K562 (cell line): ENCODE data around the gene PHETA1. TPM values are rescaled to one million over a fixed set of nuclear protein-coding genes. Genes with fewer than 3 reads are reported as not detected.

Experiments used
- ATAC-seq: fragments of 200-7000 bp; cut with Tn5 transposase; 3 replicates; pipeline ENCODE4 v1.9.1; 2020; ENCODE audit warnings: moderate library complexity
- BruUV-seq: library from RNA; stranded (reverse); fragments of 400-500 nt; replicated peaks from 2 replicates; lab custom pipeline; 2021; lab: Mats Ljungman, UMichigan
- CTCF ChIA-PET: fragments of 300-600 bp; formaldehyde crosslinking; extraction: SDS; loops from one replicate; lab custom pipeline; 2021; ENCODE audit warnings: low intra/inter-chr PET ratio; lab: Yijun Ruan, JAX
- POLR2A ChIA-PET: fragments of 300-600, 350-650 bp; sonication (Branson Sonifier 250); formaldehyde crosslinking; extraction: SDS; loops from one replicate; lab custom pipeline; 2021; ENCODE audit warnings: antibody characterized with exemption, inconsistent platforms; lab: Yijun Ruan, JAX
- DNase-seq, 4 experiments: peaks; one replicate each; pipeline versions ENCODE4 v3.0.0 to v3.0.0-alpha.2; 2011 to 2018; ENCODE audit warnings: low spot score in 3 of 4, mixed read lengths in 3 of 4; ENCODE audit errors: extremely low read depth in 1 of 4
- FAIRE-seq: peaks from 2 replicates; lab custom pipeline; 2011; peaks lifted over from hg19 to GRCh38; lab: Jason Lieb, UNC
- H2AFZ ChIP-seq: 2 replicates; pipeline ENCODE4 v1.6.0; 2011; ENCODE audit warnings: low read depth, low read length, control low read depth, inconsistent platforms
- H3K27ac ChIP-seq: fragments of 200-600 bp; 3 replicates; pipeline ENCODE4 v1.8.0; 2011; ENCODE audit warnings: low read depth, mild to moderate bottlenecking, control low read depth, inconsistent platforms, low read length, moderate library complexity, mixed read lengths; ENCODE audit errors: extremely low read depth
- H3K27me3 ChIP-seq, 2 experiments: fragments of 300-600 bp in 1 of 2; 2 replicates in 1 of 2; 3 replicates in 1 of 2; pipeline versions ENCODE4 v1.6.0 to v1.8.0; 2011; ENCODE audit warnings: inconsistent platforms in 2 of 2, low read length in 2 of 2, mild to moderate bottlenecking in 1 of 2, mixed read lengths in 1 of 2, moderate library complexity in 1 of 2; ENCODE audit not compliant: control insufficient read depth in 2 of 2, insufficient read depth in 2 of 2
- H3K36me3 ChIP-seq: fragments of 300-600 bp; 3 replicates; pipeline ENCODE4 v1.8.0; 2011; ENCODE audit warnings: mild to moderate bottlenecking, low read length, inconsistent platforms; ENCODE audit not compliant: control insufficient read depth, insufficient read depth
- H3K4me1 ChIP-seq, 2 experiments: fragments of 200-600 bp in 1 of 2; replicated peaks in 1 of 2; 2 replicates in 1 of 2; 3 replicates in 1 of 2; pipeline versions ENCODE4 v1.5.1 to v1.8.0; 2011; ENCODE audit warnings: inconsistent platforms in 2 of 2, low read length in 2 of 2, mild to moderate bottlenecking in 1 of 2, mixed read lengths in 1 of 2, moderate library complexity in 1 of 2; ENCODE audit not compliant: control insufficient read depth in 2 of 2, insufficient read depth in 2 of 2
- H3K4me2 ChIP-seq: 2 replicates; pipeline ENCODE4 v1.6.1; 2011; ENCODE audit warnings: low read length, control low read depth, inconsistent platforms, mixed read lengths; ENCODE audit not compliant: insufficient read depth
- H3K4me3 ChIP-seq: fragments of 200-600 bp; sonication (generic), shearing (Covaris generic); 2 replicates; pipeline ENCODE4 v1.5.1; 2016; ENCODE audit warnings: control low read depth, inconsistent platforms
- H3K79me2 ChIP-seq: fragments of 200-600 bp; 3 replicates; pipeline ENCODE4 v1.8.0; 2011; ENCODE audit warnings: low read length, inconsistent platforms; ENCODE audit not compliant: control insufficient read depth, insufficient read depth
- H3K9ac ChIP-seq, 2 experiments: 2 replicates each; pipeline versions ENCODE4 v1.6.0 to v1.6.1; 2011; ENCODE audit warnings: low read depth in 2 of 2, low read length in 2 of 2, control low read depth in 1 of 2, inconsistent platforms in 1 of 2, mild to moderate bottlenecking in 1 of 2, mixed read lengths in 1 of 2; ENCODE audit not compliant: insufficient read depth in 1 of 2
- H3K9me1 ChIP-seq: one replicate; pipeline ENCODE4 v1.6.0; 2011; ENCODE audit warnings: inconsistent platforms, mild to moderate bottlenecking, low read length, moderate library complexity; ENCODE audit not compliant: control insufficient read depth, insufficient read depth
- H3K9me3 ChIP-seq: replicated peaks from 2 replicates; pipeline ENCODE4 v1.5.1; 2011; ENCODE audit warnings: low read depth, low read length, inconsistent platforms; ENCODE audit not compliant: control insufficient read depth, insufficient read depth
- H4K20me1 ChIP-seq: replicated peaks from 2 replicates; pipeline ENCODE4 v1.6.1; 2011; ENCODE audit warnings: low read length, inconsistent platforms, mixed read lengths; ENCODE audit not compliant: control insufficient read depth, insufficient read depth
- ATF7 ChIP-seq: fragments of 450-650 bp; IDR thresholded peaks from 2 replicates; pipeline ENCODE4 v1.7.1; 2014; ENCODE audit warnings: mild to moderate bottlenecking, moderate library complexity
- ESRRB ChIP-seq: fragments of 250-450 bp; sonication (Bioruptor Pico); IDR thresholded peaks from 2 replicates; pipeline ENCODE4 v1.5.0; 2020; ENCODE audit warnings: mild to moderate bottlenecking, moderate library complexity, borderline replicate concordance
- IFI16 ChIP-seq: fragments of 250-450 bp; sonication (Bioruptor Pico); IDR thresholded peaks from 2 replicates; pipeline ENCODE4 v2.1.2; 2022; ENCODE audit warnings: mild to moderate bottlenecking, inconsistent platforms
- MXI1 ChIP-seq: IDR thresholded peaks from 2 replicates; pipeline ENCODE4 v1.6.1; 2011; ENCODE audit warnings: low read depth, mild to moderate bottlenecking, improper control_type of control experiment, low read length
- POLR2H ChIP-seq: IDR thresholded peaks from 2 replicates; pipeline ENCODE4 v1.6.1; 2016; ENCODE audit warnings: missing genetic modification characterization, low read depth, mild to moderate bottlenecking, control low read depth, missing compliant biosample characterization, moderate library complexity
- SIX5 ChIP-seq, 2 experiments: IDR thresholded peaks; 2 replicates each; pipeline ENCODE4 v1.6.1; 2011; ENCODE audit warnings: low read length in 2 of 2, borderline replicate concordance in 1 of 2, low read depth in 1 of 2, mild to moderate bottlenecking in 1 of 2, moderate library complexity in 1 of 2; ENCODE audit not compliant: insufficient read depth in 1 of 2
- SUPT5H ChIP-seq: fragments of 450-650 bp; IDR thresholded peaks from 2 replicates; pipeline ENCODE4 v1.6.1; 2016
- ZKSCAN8 ChIP-seq: fragments of 200-800 bp; sonication (Bioruptor generic); IDR thresholded peaks from 2 replicates; pipeline ENCODE4 v1.6.1; 2016; ENCODE audit warnings: missing genetic modification characterization, missing compliant biosample characterization
- ZNF384 ChIP-seq: IDR thresholded peaks from 2 replicates; pipeline ENCODE4 v1.6.1; 2012; ENCODE audit warnings: low read depth, low read length, improper control_type of control experiment
- ZNF766 ChIP-seq: fragments of 200-800 bp; sonication (Bioruptor generic); conservative IDR thresholded peaks from 2 replicates; pipeline ENCODE4 v1.6.1; 2016; ENCODE audit warnings: missing genetic modification characterization, missing compliant biosample characterization
- WGBS: fragments of 100-300 bp; shearing (Covaris generic); methylation state at CpG from one replicate; pipeline ENCODE4 v1.1.6; 2016; ENCODE audit warnings: low coverage, mixed read lengths; ENCODE audit not compliant: insufficient coverage; ENCODE audit errors: missing lambda C conversion rate; 5-methylcytosine and 5-hydroxymethylcytosine counted together
- in situ Hi-C: fragments of 300-500 bp; cut with MboI; formaldehyde crosslinking; loops from 4 replicates; pipeline ENCODE4 v1.15.0; 2018; ENCODE audit warnings: inconsistent platforms, mixed read lengths
- intact Hi-C: fragments of 100-400 bp; cut with micrococcal nuclease; formaldehyde crosslinking; loops from 2 replicates; pipeline ENCODE4 v1.14.2; 2022
- polyA plus RNA-seq, 8 experiments: library from polyadenylated mRNA; depleted of rRNA in 4 of 8; stranded (reverse) in 5 of 8; unstranded in 3 of 8; fragments of >200 nt; fragmentation: Nextera tagmentation in 2 of 8; fragmentation: Illumina TruSeq in 1 of 8; extraction: Ambion mirVana in 2 of 8; extraction: Trizol in 1 of 8; gene quantifications; 2 replicates each; pipeline versions ENCODE4 v1.2.1 to v1.2.3, GENCODE V29; 2011 to 2014; ENCODE audit warnings: inconsistent platforms in 1 of 8, missing spikeins in 1 of 8
- total RNA-seq, 7 experiments: library from RNA; depleted of rRNA in 6 of 7; stranded (reverse); fragments of >200 nt in 6 of 7; fragmentation: Illumina TruSeq in 2 of 7; extraction: Trizol in 2 of 7; gene quantifications; 2 replicates each; pipeline versions ENCODE4 v1.2.1 to v1.2.3, GENCODE V29; 2011 to 2021; ENCODE audit warnings: low replicate concordance in 1 of 7
- TF ChIP-seq, protein P1 (sequence below): sonication (generic); formaldehyde crosslinking; IDR thresholded peaks from 2 replicates; pipeline ENCODE4 v1.8.1; 2023; ENCODE audit warnings: mild to moderate bottlenecking, missing genetic modification reagents, moderate library complexity
- TF ChIP-seq, protein P2 (sequence below): fragments of 250-450 bp; sonication (Bioruptor Pico); IDR thresholded peaks from 2 replicates; pipeline ENCODE4 v1.4.0; 2020; ENCODE audit warnings: mild to moderate bottlenecking
- TF ChIP-seq, protein P3 (sequence below): fragments of 450-650 bp; formaldehyde crosslinking; IDR thresholded peaks from 2 replicates; pipeline ENCODE4 v1.4.0; 2020; ENCODE audit warnings: mild to moderate bottlenecking, moderate library complexity

The PHETA1 gene
- total and polyA plus RNA-seq, 9 of the 15 experiments (the other 6 are each of a cell fraction or from before 2014, with no cell fraction given) = 0.03 to 12.4 (median 3.0) TPM

DNA sequence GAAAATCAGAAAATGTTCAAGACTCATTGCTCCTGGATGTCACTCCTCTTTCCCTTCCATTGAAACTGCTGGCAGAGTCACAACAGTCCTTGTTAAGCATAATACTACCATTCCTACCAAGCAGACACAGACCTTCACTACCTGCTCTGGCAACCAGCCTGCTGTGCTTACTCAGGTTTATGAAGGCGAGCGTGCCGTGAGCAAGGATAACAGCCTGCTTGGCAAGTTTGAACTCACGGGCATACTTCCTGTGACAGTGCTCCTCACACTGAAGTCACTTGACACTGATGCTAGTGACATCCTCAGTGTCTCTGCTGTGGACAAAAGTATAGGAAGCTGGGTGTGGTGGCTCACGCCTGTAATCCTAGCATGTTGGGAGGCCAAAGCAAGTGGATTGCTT, 15.7 kb upstream of the PHETA1 start:
- WGBS = 8% methylated on average over 5 of the region's 5 CpGs
- Histone ChIP-seq H4K20me1 (no peaks in the 10 kb centered on the region), H3K4me1 (no peaks in the 10 kb centered on the region; a peak in 2 of 5 replicates), H3K9me3 (no peaks in the 10 kb centered on the region), H3K36me3 (no peaks in the 10 kb centered on the region), H3K9ac (no peak overlapping the region), H3K27me3 (peaks cover 23 to 41% of the 10 kb centered on the region in 2 experiments), H3K79me2 (no peaks in the 10 kb centered on the region), H3K9me1 (no peaks in the 10 kb centered on the region), H3K27ac (no peak overlapping the region), H3K4me2 (no peak overlapping the region), H2AFZ (no peak overlapping the region), H3K4me3 (no peak overlapping the region)
- POLR2A ChIA-PET = interaction anchor here (1.0 kb wide), 1 partner anchor 20 kb away, joined by 3 read pairs; no protein-coding TSS in a partner anchor
- no peak for FAIRE-seq
- BruUV-seq = no TSS peak
- CTCF ChIA-PET = no interaction called here
- no peak for ATAC-seq
- no peak for DNase-seq
- in situ Hi-C loops = no loop called here
- TF ChIP-seq ESRRB (CRISPR knock-in tag) = no peak
- TF ChIP-seq, protein P1, sequence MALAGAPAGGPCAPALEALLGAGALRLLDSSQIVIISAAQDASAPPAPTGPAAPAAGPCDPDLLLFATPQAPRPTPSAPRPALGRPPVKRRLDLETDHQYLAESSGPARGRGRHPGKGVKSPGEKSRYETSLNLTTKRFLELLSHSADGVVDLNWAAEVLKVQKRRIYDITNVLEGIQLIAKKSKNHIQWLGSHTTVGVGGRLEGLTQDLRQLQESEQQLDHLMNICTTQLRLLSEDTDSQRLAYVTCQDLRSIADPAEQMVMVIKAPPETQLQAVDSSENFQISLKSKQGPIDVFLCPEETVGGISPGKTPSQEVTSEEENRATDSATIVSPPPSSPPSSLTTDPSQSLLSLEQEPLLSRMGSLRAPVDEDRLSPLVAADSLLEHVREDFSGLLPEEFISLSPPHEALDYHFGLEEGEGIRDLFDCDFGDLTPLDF = no peak
- TF ChIP-seq, protein P2, sequence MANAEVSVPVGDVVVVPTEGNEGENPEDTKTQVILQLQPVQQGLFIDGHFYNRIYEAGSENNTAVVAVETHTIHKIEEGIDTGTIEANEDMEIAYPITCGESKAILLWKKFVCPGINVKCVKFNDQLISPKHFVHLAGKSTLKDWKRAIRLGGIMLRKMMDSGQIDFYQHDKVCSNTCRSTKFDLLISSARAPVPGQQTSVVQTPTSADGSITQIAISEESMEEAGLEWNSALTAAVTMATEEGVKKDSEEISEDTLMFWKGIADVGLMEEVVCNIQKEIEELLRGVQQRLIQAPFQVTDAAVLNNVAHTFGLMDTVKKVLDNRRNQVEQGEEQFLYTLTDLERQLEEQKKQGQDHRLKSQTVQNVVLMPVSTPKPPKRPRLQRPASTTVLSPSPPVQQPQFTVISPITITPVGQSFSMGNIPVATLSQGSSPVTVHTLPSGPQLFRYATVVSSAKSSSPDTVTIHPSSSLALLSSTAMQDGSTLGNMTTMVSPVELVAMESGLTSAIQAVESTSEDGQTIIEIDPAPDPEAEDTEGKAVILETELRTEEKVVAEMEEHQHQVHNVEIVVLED = no peak
- TF ChIP-seq, protein P3, sequence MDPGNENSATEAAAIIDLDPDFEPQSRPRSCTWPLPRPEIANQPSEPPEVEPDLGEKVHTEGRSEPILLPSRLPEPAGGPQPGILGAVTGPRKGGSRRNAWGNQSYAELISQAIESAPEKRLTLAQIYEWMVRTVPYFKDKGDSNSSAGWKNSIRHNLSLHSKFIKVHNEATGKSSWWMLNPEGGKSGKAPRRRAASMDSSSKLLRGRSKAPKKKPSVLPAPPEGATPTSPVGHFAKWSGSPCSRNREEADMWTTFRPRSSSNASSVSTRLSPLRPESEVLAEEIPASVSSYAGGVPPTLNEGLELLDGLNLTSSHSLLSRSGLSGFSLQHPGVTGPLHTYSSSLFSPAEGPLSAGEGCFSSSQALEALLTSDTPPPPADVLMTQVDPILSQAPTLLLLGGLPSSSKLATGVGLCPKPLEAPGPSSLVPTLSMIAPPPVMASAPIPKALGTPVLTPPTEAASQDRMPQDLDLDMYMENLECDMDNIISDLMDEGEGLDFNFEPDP (CRISPR knock-in tag) = no peak
- TF ChIP-seq IFI16 (CRISPR knock-in tag) = no peak
- no peak for TF ChIP-seq ZKSCAN8 (CRISPR knock-in tag)
- no peak for TF ChIP-seq SIX5 (IDR thresholded peaks at IDR 0.05; ENCODE audit: borderline replicate concordance in 1 of 2, insufficient read depth in 1 of 2, low read depth in 1 of 2, low read length in 2 of 2)
- TF ChIP-seq POLR2H (tag) = no peak
- no peak for TF ChIP-seq SUPT5H
- TF ChIP-seq ZNF384 = no peak
- TF ChIP-seq ATF7 = no peak
- TF ChIP-seq MXI1 = no peak
- no peak for TF ChIP-seq ZNF766 (CRISPR knock-in tag)
- intact Hi-C loops = no loop called here
